Activated naive CD4-positive, alpha-beta T cell treated with anti-CD3 and anti-CD28 coated beads for 36 hours (primary cell): Measurements from ENCODE around the gene C1orf74. TPM values are rescaled to one million over a fixed set of nuclear protein-coding genes. Genes with fewer than 3 reads are reported as not detected.

Source experiments
- CTCF ChIA-PET: fragments of 350-600 bp; sonication (Branson Sonifier 250); formaldehyde crosslinking; loops from one replicate; lab custom pipeline; 2021; ENCODE audit warnings: antibody characterized with exemption; lab: Charles Lee
- DNase-seq: peaks from one replicate; pipeline ENCODE4 v3.0.0-alpha.2; 2020
- H3K27ac Mint-ChIP-seq: one replicate; pipeline ENCODE4 v1.8.0; 2021; ENCODE audit warnings: mild to moderate bottlenecking, mixed read lengths
- H3K27me3 Mint-ChIP-seq: one replicate; pipeline ENCODE4 v1.8.0; 2021; ENCODE audit warnings: low read depth, mixed read lengths
- H3K36me3 Mint-ChIP-seq: one replicate; pipeline ENCODE4 v1.8.0; 2021; ENCODE audit warnings: low read depth, mixed read lengths
- H3K4me1 Mint-ChIP-seq: one replicate; pipeline ENCODE4 v1.8.0; 2021; ENCODE audit warnings: low read depth, mixed read lengths
- H3K4me3 Mint-ChIP-seq: one replicate; pipeline ENCODE4 v1.8.0; 2021; ENCODE audit warnings: mild to moderate bottlenecking, moderate library complexity, mixed read lengths
- H3K9me3 Mint-ChIP-seq: one replicate; pipeline ENCODE4 v1.8.0; 2021; ENCODE audit warnings: mixed read lengths
- intact Hi-C: fragments of 100-400 bp; cut with micrococcal nuclease; formaldehyde crosslinking; loops from one replicate; pipeline ENCODE4 v1.15.1; 2023
- total RNA-seq, 2 experiments: library from RNA; stranded (reverse); gene quantifications; one replicate each; pipeline ENCODE4 v1.2.3, GENCODE V29; 2021

The C1orf74 gene
- total RNA-seq, 2 experiments from 2014 or later, result 3.5 to 4.6 TPM

DNA sequence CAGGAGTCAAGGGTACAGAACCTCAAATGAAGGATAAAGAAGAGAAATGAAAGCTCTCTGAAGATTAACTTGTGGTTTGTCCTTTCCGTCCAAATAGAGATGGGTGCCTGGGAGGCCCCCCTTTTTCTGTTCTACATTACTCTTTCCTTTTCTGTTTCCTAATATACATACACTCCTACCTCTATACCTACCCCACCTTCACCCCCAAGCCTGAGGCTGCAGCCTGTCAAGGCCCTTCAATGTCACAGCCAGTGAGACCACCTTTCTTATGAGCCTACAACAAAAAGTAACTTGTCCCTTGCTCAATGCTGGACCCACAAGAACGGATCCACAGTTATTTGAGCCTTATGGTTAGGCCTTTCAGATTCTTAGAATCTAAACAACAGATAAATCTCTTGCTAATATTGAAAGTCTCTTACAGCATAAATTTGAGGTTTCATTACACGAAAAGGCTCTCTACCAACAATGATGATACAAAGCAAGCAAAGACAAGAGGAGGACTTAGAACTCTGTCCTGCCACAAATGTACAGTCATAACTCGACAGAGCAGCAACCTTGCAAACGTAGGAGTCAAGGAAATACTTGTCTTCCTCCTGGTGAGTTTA lies 32.6 kb downstream of the C1orf74 start:
- peak; percentile 71 for DNase-seq
- Mint-ChIP-seq H3K9me3 (no peaks in the 10 kb centered on the region), H3K27ac (peak overlapping the region; percentile 95), H3K4me1 (peaks cover 78% of the 10 kb centered on the region), H3K36me3 (peaks cover 7% of the 10 kb centered on the region), H3K27me3 (no peaks in the 10 kb centered on the region), H3K4me3 (peak overlapping the region; percentile 56)
- intact Hi-C loops, result loop anchor here (1.0 to 10.0 kb wide), 9 partner anchors 17 to 1927 kb away; partner anchors contain the start of genes C1orf74 and UTP25
- CTCF ChIA-PET, result interaction anchor here (0.7 to 8.7 kb wide), 13 partner anchors 9 to 175 kb away, joined by 3 to 77 read pairs (median 3); no protein-coding TSS in a partner anchor

DNA sequence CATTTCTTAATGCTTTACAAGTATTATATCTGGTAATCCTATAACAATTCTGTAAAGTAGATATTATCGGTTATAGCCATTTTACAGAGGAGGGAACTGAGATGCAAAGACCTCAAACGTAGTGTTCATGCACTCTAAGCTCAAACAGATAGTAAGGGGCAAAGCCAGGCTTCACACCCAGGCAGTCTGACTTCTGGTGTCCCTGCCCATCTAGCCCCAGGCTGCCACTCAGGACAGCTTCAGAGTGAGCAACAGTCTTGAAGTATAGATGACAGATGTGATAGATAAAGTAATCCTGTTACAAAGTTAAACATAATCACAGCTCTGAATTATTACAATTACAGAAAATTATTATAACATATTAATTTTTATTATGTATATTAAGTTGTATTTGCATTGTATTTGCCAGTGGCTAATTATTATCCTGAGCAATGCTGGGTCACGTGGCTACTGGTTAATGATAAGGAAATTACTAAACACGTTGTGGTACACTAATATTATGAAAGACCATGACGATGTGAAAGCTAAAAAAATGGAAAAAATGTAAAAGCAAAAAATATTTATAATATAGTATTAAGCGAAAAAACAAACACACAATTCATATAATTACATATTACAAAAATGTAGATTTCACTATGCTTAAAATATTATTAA lies 34.6 kb downstream of the C1orf74 start:
- CTCF ChIA-PET, result interaction anchor here (0.8 to 8.7 kb wide), 19 partner anchors 8 to 183 kb away, joined by 3 to 77 read pairs (median 5); no protein-coding TSS in a partner anchor
- Mint-ChIP-seq H3K9me3 (no peaks in the 10 kb centered on the region), H3K4me1 (peaks cover 75% of the 10 kb centered on the region), H3K4me3 (peak overlapping the region; percentile 9), H3K27me3 (no peaks in the 10 kb centered on the region), H3K27ac (peak overlapping the region; percentile 77), H3K36me3 (no peaks in the 10 kb centered on the region)
- no peak for DNase-seq
- intact Hi-C loops, result loop anchor here (10.0 kb wide), 1 partner anchor 1925 kb away; no protein-coding TSS in a partner anchor

DNA sequence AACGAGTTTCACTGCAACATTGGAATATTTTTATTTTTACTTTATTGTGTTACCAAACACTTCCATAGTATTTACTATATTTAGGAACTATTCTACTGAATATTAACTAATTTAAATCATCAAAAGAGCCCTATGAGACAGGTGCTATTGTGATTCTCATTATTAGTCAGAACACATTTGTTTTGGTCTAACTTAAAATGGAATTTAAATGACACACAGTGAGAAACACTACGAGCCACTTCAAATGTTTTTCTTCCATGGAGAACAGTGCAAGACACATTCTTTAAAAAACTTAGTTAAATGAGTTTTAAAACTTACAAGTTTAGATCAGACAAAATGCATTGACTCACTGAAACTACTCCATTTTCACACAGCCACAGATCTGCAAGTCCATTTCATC lies 35.2 kb downstream of the C1orf74 start:
- no peaks in the 10 kb centered on the region for H3K9me3 Mint-ChIP-seq
- no peaks in the 10 kb centered on the region for H3K36me3 Mint-ChIP-seq
- CTCF ChIA-PET, result interaction anchor here (0.8 to 8.7 kb wide), 42 partner anchors 9 to 183 kb away, joined by 3 to 77 read pairs (median 6); partner anchors contain the start of gene HSD11B1
- no peak for DNase-seq
- peak overlapping the region; percentile 77 for H3K27ac Mint-ChIP-seq
- no peaks in the 10 kb centered on the region for H3K27me3 Mint-ChIP-seq
- intact Hi-C loops, result no loop called here
- H3K4me1 Mint-ChIP-seq, result peaks cover 74% of the 10 kb centered on the region
- peak overlapping the region; percentile 9 for H3K4me3 Mint-ChIP-seq

DNA sequence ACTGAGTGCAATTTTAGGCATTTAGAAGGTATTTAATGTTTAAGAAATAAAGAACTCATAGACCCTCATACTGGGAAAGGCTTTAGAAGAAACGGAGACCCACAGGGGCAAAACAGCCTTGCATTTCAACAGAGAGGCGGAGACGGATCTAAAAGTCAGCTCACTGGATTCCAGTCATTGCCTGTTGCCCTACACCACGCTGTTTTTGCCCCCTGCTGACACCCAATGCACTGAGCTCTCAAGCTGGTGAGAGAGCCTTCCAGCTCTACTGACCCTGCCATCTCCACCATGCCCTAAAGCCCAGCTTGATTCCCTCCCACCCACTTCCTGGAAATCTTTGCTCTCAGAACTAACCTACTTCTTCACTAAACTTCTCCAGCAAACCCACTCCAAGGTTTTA lies 35.7 kb downstream of the C1orf74 start:
- Mint-ChIP-seq H3K36me3 (no peaks in the 10 kb centered on the region), H3K4me3 (no peak overlapping the region), H3K4me1 (peaks cover 69% of the 10 kb centered on the region), H3K27ac (peak overlapping the region; percentile 91), H3K27me3 (no peaks in the 10 kb centered on the region), H3K9me3 (no peaks in the 10 kb centered on the region)
- CTCF ChIA-PET, result interaction anchor here (0.6 to 8.7 kb wide), 50 partner anchors 9 to 182 kb away, joined by 3 to 77 read pairs (median 5); partner anchors contain the start of genes G0S2 and HSD11B1
- no peak for DNase-seq
- intact Hi-C loops, result no loop called here

DNA sequence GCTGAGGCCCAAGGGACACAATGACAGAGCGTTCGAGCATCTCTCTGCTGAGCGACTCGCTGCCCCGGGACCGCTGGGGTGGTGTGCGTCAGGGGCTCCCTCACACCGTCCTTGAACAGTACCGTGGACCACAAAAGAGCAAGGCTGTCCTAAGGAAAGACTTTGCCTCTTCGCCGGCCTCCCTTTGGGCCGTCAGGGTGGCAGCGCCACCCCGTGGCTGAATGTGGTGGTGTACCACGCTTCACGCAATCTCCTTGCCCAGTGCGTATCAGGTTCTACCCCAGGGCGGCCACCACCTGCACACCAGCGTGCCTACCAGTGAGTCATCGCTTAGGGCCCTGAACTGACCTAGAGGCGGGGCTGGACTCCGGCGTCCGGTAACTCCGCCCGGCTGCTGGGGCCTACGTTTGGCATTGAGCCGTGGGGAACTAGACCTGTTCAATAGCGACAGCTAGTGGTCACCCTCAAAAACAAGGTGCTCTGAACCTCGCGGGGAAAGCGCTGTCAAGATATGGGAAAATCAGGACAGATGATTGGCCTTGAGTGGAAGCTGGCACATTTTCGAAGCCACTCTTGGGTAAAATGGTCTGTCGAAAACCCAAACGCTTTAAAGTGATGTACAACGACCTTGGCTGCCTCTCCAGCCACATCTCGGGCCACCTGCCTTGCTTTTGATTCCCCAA lies 36.6 kb downstream of the C1orf74 start:
- intact Hi-C loops, result loop anchor here (1.0 kb wide), 9 partner anchors 11 to 178 kb away; no protein-coding TSS in a partner anchor
- Mint-ChIP-seq H3K9me3 (no peaks in the 10 kb centered on the region), H3K4me1 (peaks cover 71% of the 10 kb centered on the region), H3K27ac (peak overlapping the region; percentile 91), H3K27me3 (no peaks in the 10 kb centered on the region), H3K36me3 (no peaks in the 10 kb centered on the region), H3K4me3 (peak overlapping the region; percentile 66)
- CTCF ChIA-PET, result interaction anchor here (0.5 to 8.7 kb wide), 47 partner anchors 10 to 612 kb away, joined by 3 to 77 read pairs (median 5); partner anchors contain the start of genes G0S2 and HSD11B1
- DNase-seq, result peak; percentile 92

DNA sequence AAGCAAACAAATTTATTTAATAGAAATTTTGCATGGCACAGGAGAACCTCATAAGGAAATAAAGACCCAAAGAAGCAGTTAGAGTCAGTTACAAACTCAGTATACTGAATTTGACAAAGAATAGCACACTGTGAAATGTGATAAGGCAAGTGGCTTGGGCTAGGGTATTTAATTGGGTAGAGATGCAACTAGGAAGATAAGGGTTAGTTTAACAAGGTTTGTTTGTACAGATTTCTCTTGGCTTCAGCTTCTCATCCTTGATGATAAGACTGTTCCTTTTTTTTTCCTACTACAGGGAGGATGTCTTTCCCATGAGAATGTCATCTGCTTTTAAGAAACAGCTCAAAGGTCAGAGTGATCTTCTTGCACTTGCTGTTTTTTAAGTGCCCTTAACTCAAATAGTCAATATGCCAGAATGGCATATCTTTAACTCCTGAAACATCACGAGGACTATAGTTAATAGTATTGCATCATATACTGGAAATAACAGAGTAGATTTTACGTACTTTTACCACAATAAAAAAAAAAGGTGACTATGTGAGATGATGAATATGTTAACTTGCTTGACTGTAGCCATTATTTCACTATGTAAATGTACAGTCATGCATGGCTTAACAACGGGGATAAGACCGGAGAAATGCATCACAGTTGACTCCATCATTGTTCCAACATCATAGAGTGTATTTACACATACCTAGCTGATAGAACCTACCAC lies 37.8 kb downstream of the C1orf74 start:
- no peaks in the 10 kb centered on the region for H3K27me3 Mint-ChIP-seq
- DNase-seq, result no peak
- CTCF ChIA-PET, result interaction anchor here (0.6 to 8.7 kb wide), 16 partner anchors 10 to 177 kb away, joined by 3 to 55 read pairs (median 4); no protein-coding TSS in a partner anchor
- H3K9me3 Mint-ChIP-seq, result no peaks in the 10 kb centered on the region
- H3K36me3 Mint-ChIP-seq, result no peaks in the 10 kb centered on the region
- intact Hi-C loops, result loop anchor here (1.0 kb wide), 9 partner anchors 10 to 177 kb away; no protein-coding TSS in a partner anchor
- peak overlapping the region; percentile 91 for H3K27ac Mint-ChIP-seq
- H3K4me1 Mint-ChIP-seq, result peaks cover 71% of the 10 kb centered on the region
- no peak overlapping the region for H3K4me3 Mint-ChIP-seq

DNA sequence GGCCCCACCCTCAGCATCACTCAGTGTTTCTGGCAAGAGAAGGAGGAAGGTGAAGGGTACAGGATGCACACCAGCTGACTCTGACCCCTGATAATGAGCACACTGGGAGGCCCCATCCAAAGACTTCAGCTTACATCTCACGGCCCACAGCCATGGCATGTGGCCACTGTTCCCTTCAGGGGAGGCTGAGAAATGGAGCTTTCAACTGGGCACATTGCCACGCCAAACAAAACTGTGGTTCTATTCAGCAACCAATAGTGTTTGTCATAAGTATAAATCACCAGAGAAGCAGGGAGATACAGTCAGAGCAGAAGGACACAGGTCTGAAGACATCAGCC lies 41.2 kb downstream of the C1orf74 start:
- no peaks in the 10 kb centered on the region for H3K36me3 Mint-ChIP-seq
- peak; percentile 31 for DNase-seq
- no peak overlapping the region for H3K4me3 Mint-ChIP-seq

DNA sequence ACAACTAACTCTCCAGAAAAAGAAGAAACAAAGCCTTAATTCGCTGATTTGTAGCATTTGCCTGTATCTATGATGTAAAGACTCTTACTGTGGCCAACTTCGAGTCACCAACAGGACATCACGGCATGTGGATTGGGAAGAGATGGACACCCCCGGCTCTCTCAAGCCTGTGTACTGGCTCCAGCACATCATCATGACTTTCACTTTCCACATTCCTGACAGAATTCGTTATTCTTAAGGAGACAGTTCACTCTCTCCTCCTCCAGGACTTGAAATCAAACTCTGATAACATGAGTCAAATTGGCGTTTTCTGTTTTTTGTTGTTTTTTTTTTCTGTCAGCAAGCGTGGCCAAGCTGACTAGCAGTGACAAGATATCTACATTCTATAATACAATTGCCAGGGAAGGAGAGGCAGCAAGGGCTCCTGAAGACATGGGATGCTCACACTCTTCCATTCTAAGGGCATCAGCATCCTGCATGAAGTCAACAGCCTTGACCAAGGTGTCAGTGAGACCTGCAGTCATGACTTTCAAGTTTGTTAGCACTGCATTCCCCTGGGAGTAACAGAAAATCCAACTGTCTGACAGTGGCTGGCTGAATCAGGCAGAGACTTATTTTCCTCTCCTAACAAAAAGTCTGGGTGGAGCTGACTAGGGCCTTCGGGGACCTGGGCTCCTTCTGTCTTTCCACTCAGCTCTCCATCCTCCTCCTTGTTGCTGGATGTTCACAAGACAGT lies 41.8 kb downstream of the C1orf74 start:
- Mint-ChIP-seq H3K27ac (peak overlapping the region; percentile 70), H3K36me3 (no peaks in the 10 kb centered on the region), H3K27me3 (no peaks in the 10 kb centered on the region), H3K4me1 (peaks cover 48% of the 10 kb centered on the region), H3K4me3 (no peak overlapping the region), H3K9me3 (no peaks in the 10 kb centered on the region)
- intact Hi-C loops, result no loop called here
- CTCF ChIA-PET, result interaction anchor here (1.2 to 8.7 kb wide), 3 partner anchors 49 to 165 kb away, joined by 3 to 55 read pairs (median 6); no protein-coding TSS in a partner anchor
- DNase-seq, result no peak

More for the DNA sequence above, 41.2 kb downstream of the C1orf74 start:
- CTCF ChIA-PET, result interaction anchor here (1.2 to 8.7 kb wide), 3 partner anchors 50 to 166 kb away, joined by 3 to 55 read pairs (median 6); no protein-coding TSS in a partner anchor
- Mint-ChIP-seq H3K4me1 (peaks cover 49% of the 10 kb centered on the region), H3K27me3 (no peaks in the 10 kb centered on the region), H3K9me3 (no peaks in the 10 kb centered on the region), H3K27ac (peak overlapping the region; percentile 70)
- intact Hi-C loops, result no loop called here

DNA sequence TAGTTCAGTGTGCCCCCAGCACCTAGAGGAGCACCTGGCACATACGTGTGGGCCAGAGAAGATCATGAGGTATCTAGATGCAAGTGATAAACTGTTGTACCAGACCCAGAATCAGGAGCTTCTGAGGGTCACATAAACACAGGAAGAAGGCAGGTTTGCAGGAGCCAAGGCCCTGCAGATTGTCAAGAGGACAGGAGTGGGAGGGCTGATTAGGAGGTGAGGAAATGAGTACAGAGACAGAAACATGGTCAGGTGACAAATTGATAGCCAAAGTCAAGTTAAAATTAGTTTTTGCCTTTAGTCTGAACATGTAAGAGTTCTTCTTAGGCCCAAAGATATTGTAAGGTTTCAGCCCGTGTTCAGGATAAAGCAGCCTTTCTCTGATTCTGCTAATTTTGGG lies 42.5 kb downstream of the C1orf74 start:
- Mint-ChIP-seq H3K4me1 (peaks cover 47% of the 10 kb centered on the region), H3K27me3 (no peaks in the 10 kb centered on the region), H3K27ac (peak overlapping the region; percentile 67), H3K4me3 (no peak overlapping the region), H3K9me3 (no peaks in the 10 kb centered on the region), H3K36me3 (no peaks in the 10 kb centered on the region)
- CTCF ChIA-PET, result interaction anchor here (1.9 kb wide), 1 partner anchor 49 kb away, joined by 6 read pairs; no protein-coding TSS in a partner anchor
- no peak for DNase-seq
- intact Hi-C loops, result no loop called here

DNA sequence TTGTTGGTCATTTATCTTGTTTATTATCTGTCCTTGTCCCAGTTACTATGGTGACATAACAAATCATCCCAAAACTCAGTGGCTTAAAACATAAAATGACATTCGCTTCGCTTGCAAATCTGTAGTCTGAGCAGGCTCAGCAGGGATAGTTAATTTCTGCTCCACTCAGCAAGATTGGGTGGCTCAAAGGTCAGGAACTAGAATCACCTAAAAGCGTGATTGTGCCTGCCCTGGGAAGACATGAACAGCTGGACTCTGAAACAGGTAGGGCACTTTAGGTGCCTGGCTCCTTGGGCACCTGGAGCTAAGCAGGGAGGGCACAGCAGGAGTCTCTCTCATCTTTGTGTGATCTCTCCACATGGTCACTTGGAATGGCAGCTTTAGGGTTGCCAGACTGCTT lies 43.2 kb downstream of the C1orf74 start:
- peak overlapping the region; percentile 67 for H3K27ac Mint-ChIP-seq
- DNase-seq, result no peak
- H3K9me3 Mint-ChIP-seq, result no peaks in the 10 kb centered on the region
- H3K36me3 Mint-ChIP-seq, result no peaks in the 10 kb centered on the region
- CTCF ChIA-PET, result interaction anchor here (0.6 to 0.7 kb wide), 2 partner anchors 83 to 370 kb away, joined by 3 to 5 read pairs; no protein-coding TSS in a partner anchor
- peaks cover 47% of the 10 kb centered on the region for H3K4me1 Mint-ChIP-seq
- H3K4me3 Mint-ChIP-seq, result no peak overlapping the region
- intact Hi-C loops, result no loop called here
- no peaks in the 10 kb centered on the region for H3K27me3 Mint-ChIP-seq

DNA sequence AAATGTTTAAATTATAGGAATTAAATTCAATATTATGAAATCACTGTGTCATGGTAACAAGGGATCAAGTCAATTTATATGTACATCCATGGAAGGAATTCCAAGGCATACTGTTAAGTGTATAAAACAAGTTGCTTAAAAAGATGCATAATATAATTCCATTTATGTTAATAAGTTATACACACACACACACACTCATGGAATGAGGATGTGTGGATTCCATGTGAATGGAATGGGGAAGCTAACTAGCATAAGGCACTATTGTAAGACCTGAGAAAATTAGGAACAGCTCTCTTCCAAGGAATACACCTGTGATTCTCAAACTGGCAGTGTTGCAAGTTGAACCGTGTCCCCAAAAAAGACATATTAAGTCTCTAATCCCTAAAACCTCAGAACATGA lies 46.1 kb downstream of the C1orf74 start:
- intact Hi-C loops, result no loop called here
- peaks cover 64% of the 10 kb centered on the region for H3K4me1 Mint-ChIP-seq
- H3K4me3 Mint-ChIP-seq, result no peak overlapping the region
- H3K9me3 Mint-ChIP-seq, result no peaks in the 10 kb centered on the region
- no peak overlapping the region for H3K27ac Mint-ChIP-seq
- CTCF ChIA-PET, result interaction anchor here (5.1 kb wide), 1 partner anchor 12 kb away, joined by 29 read pairs; no protein-coding TSS in a partner anchor
- H3K27me3 Mint-ChIP-seq, result no peaks in the 10 kb centered on the region
- DNase-seq, result no peak
- H3K36me3 Mint-ChIP-seq, result peaks cover 5% of the 10 kb centered on the region
